Measurements from ENCODE around the gene MACROD1.

- no peak for TF ChIP-seq NFYB (IDR thresholded peaks at IDR 0.05; ENCODE audit: insufficient read depth, low read depth, low read length)
- TF ChIP-seq CTCF (IDR thresholded peaks at IDR 0.05 in 2 of 3, conservative IDR thresholded peaks at IDR 0.05 in 1 of 3; ENCODE audit: control insufficient read depth in 2 of 3, extremely low read depth in 1 of 3, insufficient read depth in 1 of 3, low read depth in 3 of 3, low read length in 3 of 3): no peak
Observed at GRCh38 chr11:64098318-64098831, 67.5 kb downstream of the MACROD1 start.

All from GM12878 (cell line).